H1 (cell line): ENCODE measurements around the gene LRRTM2. TPM values are rescaled to one million over a fixed set of nuclear protein-coding genes. Genes with fewer than 3 reads are reported as not detected.

Experiments used
- CTCF ChIA-PET: fragments of 300-600 bp; sonication (Branson Sonifier 250); formaldehyde crosslinking; loops from one replicate; lab custom pipeline; 2021; ENCODE audit not compliant: partially characterized antibody; lab: Charles Lee
- POLR2A ChIA-PET: fragments of 300-600 bp; sonication (Branson Sonifier 250); formaldehyde crosslinking; loops from one replicate; lab custom pipeline; 2021; ENCODE audit warnings: inconsistent platforms; ENCODE audit not compliant: partially characterized antibody; lab: Charles Lee
- DNase-seq, 2 experiments: peaks; one replicate each; pipeline versions ENCODE4 v3.0.0 to v3.0.0-alpha.2; 2010 to 2022; ENCODE audit warnings: low spot score in 2 of 2, low read depth in 1 of 2, mixed read lengths in 1 of 2
- FAIRE-seq: peaks from 2 replicates; lab custom pipeline; 2011; peaks lifted over from hg19 to GRCh38; lab: Jason Lieb, UNC
- H2AFZ ChIP-seq: 2 replicates; pipeline ENCODE4 v1.8.1; 2012; ENCODE audit warnings: low read length, inconsistent platforms
- H2AK5ac ChIP-seq: 2 replicates; pipeline ENCODE4 v1.6.1; 2013; ENCODE audit warnings: low read depth, low read length
- H2BK120ac ChIP-seq: replicated peaks from 2 replicates; pipeline ENCODE3; 2013; ENCODE audit warnings: low read depth, low read length, inconsistent platforms
- H2BK12ac ChIP-seq: 2 replicates; pipeline ENCODE4 v1.6.1; 2013; ENCODE audit warnings: low read depth, low read length
- H2BK15ac ChIP-seq: 2 replicates; pipeline ENCODE4 v1.6.1; 2013; ENCODE audit warnings: low read length
- H2BK20ac ChIP-seq: 2 replicates; pipeline ENCODE4 v1.6.1; 2013; ENCODE audit warnings: low read length
- H2BK5ac ChIP-seq: 2 replicates; pipeline ENCODE4 v1.6.1; 2013; ENCODE audit warnings: low read depth, low read length
- H3K14ac ChIP-seq: 2 replicates; pipeline ENCODE4 v1.6.1; 2013; ENCODE audit warnings: inconsistent platforms; ENCODE audit not compliant: insufficient read length
- H3K18ac ChIP-seq: 2 replicates; pipeline ENCODE4 v1.6.1; 2013; ENCODE audit warnings: low read length; ENCODE audit errors: extremely low read depth
- H3K23ac ChIP-seq: 2 replicates; pipeline ENCODE4 v1.6.1; 2013; ENCODE audit warnings: inconsistent platforms; ENCODE audit not compliant: insufficient read length
- H3K23me2 ChIP-seq: 2 replicates; pipeline ENCODE4 v1.6.1; 2013; ENCODE audit warnings: low read depth, low read length
- H3K27ac ChIP-seq: 2 replicates; pipeline ENCODE4 v1.6.1; 2011; ENCODE audit warnings: low read depth, low read length, inconsistent platforms
- H3K27me3 ChIP-seq, 4 experiments: replicated peaks in 1 of 4; 1 replicate in 1 of 4; 2 replicates in 3 of 4; pipeline versions ENCODE4 v1.6.1 to v1.8.1; 2011 to 2013; ENCODE audit warnings: low read length in 3 of 4, mild to moderate bottlenecking in 3 of 4, inconsistent platforms in 2 of 4, mixed read lengths in 2 of 4, moderate library complexity in 1 of 4; ENCODE audit not compliant: control insufficient read depth in 3 of 4, insufficient read depth in 3 of 4; ENCODE audit errors: extremely low read depth in 1 of 4
- H3K36me3 ChIP-seq, 4 experiments: 2 replicates each; pipeline versions ENCODE4 v1.6.1 to v1.8.1; 2011 to 2013; ENCODE audit warnings: mild to moderate bottlenecking in 4 of 4, low read length in 3 of 4, moderate library complexity in 2 of 4, control low read depth in 1 of 4, inconsistent platforms in 1 of 4; ENCODE audit not compliant: insufficient read depth in 4 of 4, control insufficient read depth in 2 of 4
- H3K4ac ChIP-seq: replicated peaks from 2 replicates; pipeline ENCODE3; 2013; ENCODE audit warnings: low read length, low read depth, mixed read lengths, inconsistent platforms; ENCODE audit not compliant: insufficient read length
- H3K4me1 ChIP-seq, 4 experiments: replicated peaks in 1 of 4; 1 replicate in 1 of 4; 2 replicates in 3 of 4; pipeline versions ENCODE4 v1.6.1 to v1.8.1; 2011 to 2013; ENCODE audit warnings: low read length in 3 of 4, inconsistent platforms in 2 of 4, mixed read lengths in 1 of 4; ENCODE audit not compliant: insufficient read depth in 4 of 4, control insufficient read depth in 3 of 4
- H3K4me2 ChIP-seq, 2 experiments: 2 replicates each; pipeline versions ENCODE4 v1.6.1 to v1.8.1; 2011 to 2013; ENCODE audit warnings: low read depth in 2 of 2, low read length in 2 of 2, control low read depth in 1 of 2, inconsistent platforms in 1 of 2, mild to moderate bottlenecking in 1 of 2; ENCODE audit not compliant: insufficient read depth in 1 of 2
- H3K4me3 ChIP-seq, 4 experiments: fragments of 200-600, 300-600 bp in 1 of 4; sonication (generic), shearing (Covaris generic), sonication (Bioruptor Twin) in 1 of 4; 2 replicates each; pipeline versions ENCODE4 v1.5.1 to v1.8.1; 2011 to 2016; ENCODE audit warnings: low read length in 4 of 4, low read depth in 3 of 4, control low read depth in 2 of 4, inconsistent platforms in 2 of 4, mild to moderate bottlenecking in 2 of 4, mixed read lengths in 1 of 4, moderate library complexity in 1 of 4; ENCODE audit not compliant: insufficient read depth in 2 of 4; ENCODE audit errors: extremely low read depth in 1 of 4
- H3K56ac ChIP-seq: replicated peaks from 2 replicates; pipeline ENCODE3; 2013; ENCODE audit warnings: low read depth, mild to moderate bottlenecking, mixed read lengths, low read length, inconsistent platforms; ENCODE audit not compliant: insufficient read length
- H3K79me1 ChIP-seq: 2 replicates; pipeline ENCODE4 v1.6.1; 2013; ENCODE audit warnings: low read depth, low read length, control low read depth
- H3K79me2 ChIP-seq, 2 experiments: 2 replicates each; pipeline versions ENCODE4 v1.6.1 to v1.8.1; 2012 to 2013; ENCODE audit warnings: low read length in 2 of 2, mild to moderate bottlenecking in 2 of 2, inconsistent platforms in 1 of 2; ENCODE audit not compliant: insufficient read depth in 2 of 2, control insufficient read depth in 1 of 2
- H3K9ac ChIP-seq, 4 experiments: replicated peaks in 1 of 4; 1 replicate in 1 of 4; 2 replicates in 3 of 4; pipeline versions ENCODE4 v1.6.1 to v1.8.1; 2011 to 2013; ENCODE audit warnings: low read depth in 3 of 4, low read length in 3 of 4, control low read depth in 2 of 4, mild to moderate bottlenecking in 2 of 4, moderate library complexity in 2 of 4, inconsistent platforms in 1 of 4; ENCODE audit errors: extremely low read depth in 1 of 4
- H3K9me3 ChIP-seq, 2 experiments: 2 replicates each; pipeline versions ENCODE4 v1.6.1 to v1.8.1; 2012 to 2013; ENCODE audit warnings: mild to moderate bottlenecking in 2 of 2, moderate library complexity in 2 of 2, control low read depth in 1 of 2, inconsistent platforms in 1 of 2, low read depth in 1 of 2, low read length in 1 of 2, mixed read lengths in 1 of 2; ENCODE audit not compliant: insufficient read depth in 2 of 2
- H4K20me1 ChIP-seq, 2 experiments: replicated peaks in 1 of 2; 2 replicates each; pipeline versions ENCODE3 to v1.8.1; 2011 to 2013; ENCODE audit warnings: inconsistent platforms in 2 of 2, low read length in 2 of 2, mild to moderate bottlenecking in 1 of 2; ENCODE audit not compliant: insufficient read depth in 2 of 2, control insufficient read depth in 1 of 2
- H4K5ac ChIP-seq: 2 replicates; pipeline ENCODE4 v1.6.1; 2013; ENCODE audit warnings: low read length, low read depth, mixed read lengths, inconsistent platforms; ENCODE audit not compliant: insufficient read length
- H4K8ac ChIP-seq: 2 replicates; pipeline ENCODE4 v1.8.0; 2013; ENCODE audit warnings: mild to moderate bottlenecking, moderate library complexity, low read length, inconsistent platforms; ENCODE audit not compliant: insufficient read depth; ENCODE audit errors: extremely low read depth
- H4K91ac ChIP-seq: replicated peaks from 2 replicates; pipeline ENCODE3; 2013; ENCODE audit warnings: low read length, mixed read lengths, inconsistent platforms; ENCODE audit not compliant: insufficient read length
- TAF7 ChIP-seq: optimal IDR thresholded peaks from 2 replicates; pipeline ENCODE3; 2011; ENCODE audit warnings: low read depth, mild to moderate bottlenecking, inconsistent platforms, low read length, moderate library complexity, borderline replicate concordance
- WGBS, 2 experiments: shearing (Covaris generic) in 1 of 2; methylation state at CpG; one replicate each; pipeline versions ENCODE4 v1.1.6 to v1.1.7; 2013 to 2015; ENCODE audit warnings: low lambda C conversion rate in 2 of 2, mixed read lengths in 2 of 2, inconsistent platforms in 1 of 2, low coverage in 1 of 2, missing lambda C conversion rate in 1 of 2; ENCODE audit not compliant: insufficient replicate concordance in 2 of 2, insufficient coverage in 1 of 2, insufficient read length in 1 of 2; ENCODE audit errors: extremely low coverage in 1 of 2, missing lambda C conversion rate in 1 of 2; 5-methylcytosine and 5-hydroxymethylcytosine counted together
- polyA plus RNA-seq, 7 experiments: library from polyadenylated mRNA; depleted of rRNA in 3 of 7; stranded (reverse) in 5 of 7; unstranded in 2 of 7; fragments of >200 nt in 5 of 7; fragments of 200-250 nt in 2 of 7; gene quantifications; 1 replicate in 5 of 7; 2 replicates in 1 of 7; 4 replicates in 1 of 7; pipeline versions ENCODE4 v1.2.1 to v1.2.3, GENCODE V29; 2011 to 2013; ENCODE audit warnings: missing spikeins in 2 of 7, mixed read lengths in 2 of 7
- total RNA-seq: library from RNA; stranded (reverse); fragmentation: NEBNext Ultra II Directional; extraction: Animal tissue kit (Norgen Biotek cat#: 25700); gene quantifications from 2 replicates; pipeline ENCODE4 v1.2.1, GENCODE V29; 2021
- TF ChIP-seq, protein P1 (sequence below), 3 experiments: IDR thresholded peaks; 1 replicate in 2 of 3; 2 replicates in 1 of 3; pipeline versions ENCODE4 v1.5.1 to v1.6.1; 2011; ENCODE audit warnings: low read length in 3 of 3, mild to moderate bottlenecking in 3 of 3, inconsistent platforms in 2 of 3, low read depth in 1 of 3, moderate library complexity in 1 of 3; ENCODE audit not compliant: insufficient read depth in 1 of 3; ENCODE audit errors: control extremely low read depth in 1 of 3

LRRTM2 gene
- total and polyA plus RNA-seq, 2 of the 8 experiments (the other 6 are each of a cell fraction or from before 2014, with no cell fraction given) = not detected

- CTCF ChIA-PET = interaction anchor here (0.6 to 1.3 kb wide), 7 partner anchors 17 to 451 kb away, joined by 3 to 6 read pairs (median 3); no protein-coding TSS in a partner anchor
- H2AK5ac ChIP-seq = no peak overlapping the region
Observed at GRCh38 chr5:138819081-138819480, 56.1 kb downstream of the LRRTM2 start.

More at GRCh38 chr5:138819081-138819480, 56.1 kb downstream of the LRRTM2 start:
- POLR2A ChIA-PET = no interaction called here
- H3K4me3 ChIP-seq = no peak overlapping the region
- H3K9ac ChIP-seq = no peak overlapping the region
- no peak for TF ChIP-seq TAF7
- TF ChIP-seq, protein P1, sequence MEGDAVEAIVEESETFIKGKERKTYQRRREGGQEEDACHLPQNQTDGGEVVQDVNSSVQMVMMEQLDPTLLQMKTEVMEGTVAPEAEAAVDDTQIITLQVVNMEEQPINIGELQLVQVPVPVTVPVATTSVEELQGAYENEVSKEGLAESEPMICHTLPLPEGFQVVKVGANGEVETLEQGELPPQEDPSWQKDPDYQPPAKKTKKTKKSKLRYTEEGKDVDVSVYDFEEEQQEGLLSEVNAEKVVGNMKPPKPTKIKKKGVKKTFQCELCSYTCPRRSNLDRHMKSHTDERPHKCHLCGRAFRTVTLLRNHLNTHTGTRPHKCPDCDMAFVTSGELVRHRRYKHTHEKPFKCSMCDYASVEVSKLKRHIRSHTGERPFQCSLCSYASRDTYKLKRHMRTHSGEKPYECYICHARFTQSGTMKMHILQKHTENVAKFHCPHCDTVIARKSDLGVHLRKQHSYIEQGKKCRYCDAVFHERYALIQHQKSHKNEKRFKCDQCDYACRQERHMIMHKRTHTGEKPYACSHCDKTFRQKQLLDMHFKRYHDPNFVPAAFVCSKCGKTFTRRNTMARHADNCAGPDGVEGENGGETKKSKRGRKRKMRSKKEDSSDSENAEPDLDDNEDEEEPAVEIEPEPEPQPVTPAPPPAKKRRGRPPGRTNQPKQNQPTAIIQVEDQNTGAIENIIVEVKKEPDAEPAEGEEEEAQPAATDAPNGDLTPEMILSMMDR (IDR thresholded peaks at IDR 0.05; ENCODE audit: control extremely low read depth in 1 of 3, insufficient read depth in 1 of 3, low read depth in 1 of 3, low read length in 3 of 3) = peak in 2 of 3 experiments; percentile 7 to 14; a peak in 2 of 4 replicates
- no peak overlapping the region for H2BK120ac ChIP-seq
- no peak overlapping the region for H3K18ac ChIP-seq
- no peaks in the 10 kb centered on the region for H3K27me3 ChIP-seq
- no peak overlapping the region for H3K14ac ChIP-seq
- H3K4me1 ChIP-seq = peaks cover 0 to 6% (median 2%) of the 10 kb centered on the region in 4 experiments; a peak in 3 of 7 replicates
- no peak overlapping the region for H2BK15ac ChIP-seq
- no peak overlapping the region for H2BK5ac ChIP-seq
- H4K91ac ChIP-seq = no peak overlapping the region
- no peak overlapping the region for H2BK20ac ChIP-seq
- H3K56ac ChIP-seq = no peak overlapping the region
- WGBS, 2 experiments = 83% methylated on average over 4 of the region's 4 CpGs; no CpG with 5 or more reads in 1 of the 2 experiments
- H2BK12ac ChIP-seq = no peak overlapping the region
- no peaks in the 10 kb centered on the region for H3K23me2 ChIP-seq
- no peaks in the 10 kb centered on the region for H3K9me3 ChIP-seq
- H3K79me1 ChIP-seq = peaks cover 12% of the 10 kb centered on the region
- H4K5ac ChIP-seq = no peak overlapping the region
- H3K23ac ChIP-seq = no peak overlapping the region
- no peak overlapping the region for H3K4ac ChIP-seq
- H3K27ac ChIP-seq = no peak overlapping the region
- H4K8ac ChIP-seq = no peak overlapping the region
- H3K4me2 ChIP-seq = no peak overlapping the region
- DNase-seq (no peak), FAIRE-seq (no peak)
- H3K79me2 ChIP-seq = peaks cover 5 to 70% of the 10 kb centered on the region in 2 experiments; a peak in 3 of 4 replicates
- peaks cover 2 to 9% of the 10 kb centered on the region in 2 experiments for H4K20me1 ChIP-seq
- H3K36me3 ChIP-seq = peaks cover 0 to 8% (median 1%) of the 10 kb centered on the region in 4 experiments; a peak in 3 of 8 replicates
- no peak overlapping the region for H2AFZ ChIP-seq
